NCI-H146 (cell line): ENCODE data around the gene OXT.

Experiments
- DNase-seq: peaks from one replicate; lab custom pipeline; 2025; lab: John Stamatoyannopoulos, UW

OXT gene

DNA sequence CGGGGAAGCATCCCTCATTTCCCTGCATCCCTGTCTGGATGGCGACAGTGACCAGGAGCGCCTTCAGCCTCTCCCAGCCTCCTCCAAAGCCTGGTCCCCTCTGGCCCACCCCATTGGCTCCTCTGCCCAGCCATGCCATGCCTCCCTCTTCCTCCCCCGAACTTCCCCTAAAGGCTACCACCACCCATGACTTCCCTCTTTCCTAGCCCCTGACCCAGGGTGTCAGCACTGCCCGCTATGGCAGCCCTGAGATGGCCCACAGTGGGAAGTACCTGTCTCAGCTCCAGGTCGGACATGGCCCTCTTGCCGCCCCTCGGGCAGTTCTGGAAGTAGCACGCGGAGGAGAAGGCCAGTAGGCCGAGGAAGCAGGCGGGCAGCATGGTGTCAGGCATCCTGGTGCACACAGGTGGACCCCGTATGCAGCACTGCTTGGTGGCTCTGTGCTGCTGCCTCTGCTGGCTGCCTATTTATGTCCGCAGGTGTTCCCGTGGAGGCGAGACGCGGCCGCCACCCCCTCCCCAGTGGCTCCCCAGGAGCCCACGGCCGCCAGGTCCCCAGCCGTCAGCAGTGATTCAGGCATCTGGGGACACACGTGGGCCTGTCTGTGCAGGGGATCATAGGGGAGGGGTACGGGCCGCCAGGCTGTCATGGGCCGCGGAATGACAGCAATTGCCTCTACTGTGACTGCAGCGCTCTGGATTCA, 13.0 kb downstream of the OXT start, which contains the start of gene AVP:
Gene AVP, minus strand, starts transcription at position 442 of the 703 bp plus-strand sequence. Its CDS starts 50 bp downstream, at position 392.
- peak; percentile 15 for DNase-seq

DNA sequence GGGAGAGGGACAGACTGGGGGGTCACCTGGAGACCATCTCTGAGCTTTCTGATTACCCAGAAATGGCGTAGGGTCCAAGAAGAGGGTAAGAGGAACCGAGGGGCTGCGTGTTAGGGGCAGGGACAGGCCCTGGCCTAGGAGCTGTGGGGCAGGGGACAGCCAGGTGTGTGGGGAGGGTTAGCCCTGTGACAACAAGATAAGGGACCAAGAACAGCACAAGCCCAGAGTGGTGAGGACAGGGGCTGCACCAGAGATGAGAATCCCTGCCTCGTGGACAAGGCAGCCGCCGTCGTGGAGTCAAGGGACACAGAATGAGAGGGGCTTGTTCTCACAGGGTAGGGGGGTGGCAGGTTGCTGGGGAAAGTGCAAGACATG, 13.6 kb downstream of the OXT start:
- no peak for DNase-seq

- DNase-seq = no peak
Measured at GRCh38 chr20:3085571-3086072, 14.2 kb downstream of the OXT start.

GRCh38 chr20:3088031-3088430, 16.6 kb downstream of the OXT start:
- DNase-seq = no peak

GRCh38 chr20:3090565-3090964, 19.1 kb downstream of the OXT start:
- no peak for DNase-seq

GRCh38 chr20:3092611-3093379, 21.4 kb downstream of the OXT start:
- peak; percentile 31 for DNase-seq

- no peak for DNase-seq
Measured at GRCh38 chr20:3093861-3094361, 22.5 kb downstream of the OXT start.

DNA sequence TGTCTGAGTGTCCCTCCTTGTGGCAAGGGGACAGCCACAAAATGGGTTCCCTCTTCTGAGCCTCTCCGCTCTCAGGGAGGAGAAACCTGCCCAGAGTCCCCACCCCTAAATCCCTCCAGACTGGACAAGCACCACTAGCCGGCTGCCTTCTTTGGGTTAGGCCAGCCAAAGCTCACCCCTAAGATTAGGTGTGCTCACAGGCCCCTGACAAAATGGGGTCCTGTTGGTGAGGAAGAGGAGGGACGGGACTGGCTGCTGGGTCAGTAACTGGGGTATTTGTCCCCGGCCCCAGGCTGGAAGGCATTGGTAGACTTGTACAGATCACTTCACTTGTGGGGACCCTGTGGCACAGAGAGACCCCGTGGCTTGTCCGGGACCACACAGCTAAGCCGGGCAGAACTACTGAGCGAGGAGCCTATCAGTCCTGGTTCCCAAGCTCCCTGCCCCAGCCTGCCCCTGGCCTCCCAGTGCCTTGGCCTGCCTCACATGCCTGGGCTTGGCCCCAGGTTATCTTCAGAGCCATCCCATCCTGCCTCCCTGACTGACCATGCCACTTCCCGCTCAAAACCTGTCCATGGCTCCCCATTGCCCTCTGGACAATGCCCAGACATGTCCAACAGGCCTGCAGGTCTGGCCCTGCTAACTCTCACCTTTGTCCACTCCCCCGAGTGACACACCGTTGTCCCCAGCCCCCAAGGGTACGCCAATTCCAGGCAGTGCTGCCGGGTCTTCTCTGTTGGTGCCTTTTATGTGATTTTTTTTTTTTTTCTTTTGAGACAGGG, 23.6 kb downstream of the OXT start:
- DNase-seq = no peak

GRCh38 chr20:3100480-3100879, 29.1 kb downstream of the OXT start:
- no peak for DNase-seq

DNA sequence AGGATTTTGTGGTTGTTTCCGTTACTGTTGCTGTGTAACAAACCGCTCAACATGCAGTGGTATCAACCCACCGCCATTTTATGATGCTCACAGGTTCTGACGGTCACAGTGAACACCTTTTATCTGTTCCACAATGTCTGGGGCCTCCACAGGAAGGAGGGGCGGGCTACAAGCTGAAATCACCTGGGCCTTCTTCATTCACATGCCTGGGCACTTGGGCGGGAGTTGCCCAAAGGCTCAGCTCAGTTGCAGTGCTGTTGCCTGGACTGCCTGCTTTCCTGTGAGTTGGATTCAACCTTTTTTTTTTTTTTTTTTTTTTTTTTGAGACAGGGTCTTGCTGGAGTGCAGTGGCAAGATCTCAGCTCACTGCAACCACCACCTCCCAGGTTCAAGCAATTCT, 29.8 kb downstream of the OXT start:
- no peak for DNase-seq

GRCh38 chr20:3101737-3102574, 30.5 kb downstream of the OXT start:
- DNase-seq = no peak

DNA sequence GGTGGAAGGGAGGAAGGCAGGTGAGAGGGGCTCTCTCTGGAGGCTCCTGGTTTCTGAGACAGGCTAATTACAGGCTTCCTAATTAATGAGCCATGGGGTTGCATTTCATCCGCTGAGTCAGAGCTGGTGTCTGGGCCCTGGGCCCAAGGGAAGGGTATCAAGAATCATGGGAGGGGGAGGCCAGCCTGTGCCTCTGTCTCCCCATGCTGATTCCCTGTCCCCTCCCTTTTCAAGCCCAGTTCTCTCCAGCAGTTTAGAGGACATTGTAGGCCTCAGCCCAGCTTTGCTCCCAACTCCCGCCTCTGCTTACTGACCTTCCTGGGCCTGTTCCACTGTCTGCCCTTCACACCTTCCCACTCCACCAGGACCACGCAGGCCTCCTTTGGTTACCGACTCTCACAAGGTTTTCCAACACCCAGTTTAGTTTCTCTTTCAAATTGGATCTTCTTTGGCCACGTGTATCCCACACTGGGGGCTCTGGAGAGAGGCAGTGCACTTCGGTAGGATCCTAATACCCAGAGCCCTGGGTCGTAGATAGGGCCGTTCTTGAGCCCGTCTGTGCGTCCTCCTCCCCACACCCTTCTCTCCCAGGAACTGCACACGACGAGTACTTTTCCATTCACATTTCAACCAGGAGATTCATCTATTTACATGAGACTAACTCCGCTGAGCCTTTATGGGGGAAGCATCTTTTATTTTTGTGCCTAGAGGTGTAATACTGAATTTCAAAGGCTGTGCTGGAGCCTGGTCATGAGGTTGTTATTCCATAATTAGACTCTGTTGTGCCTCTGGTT, 31.4 kb downstream of the OXT start:
- no peak for DNase-seq

- DNase-seq = no peak
Measured at GRCh38 chr20:3103369-3104032, 32.1 kb downstream of the OXT start.

GRCh38 chr20:3105256-3106137, 34.1 kb downstream of the OXT start:
- no peak for DNase-seq

DNA sequence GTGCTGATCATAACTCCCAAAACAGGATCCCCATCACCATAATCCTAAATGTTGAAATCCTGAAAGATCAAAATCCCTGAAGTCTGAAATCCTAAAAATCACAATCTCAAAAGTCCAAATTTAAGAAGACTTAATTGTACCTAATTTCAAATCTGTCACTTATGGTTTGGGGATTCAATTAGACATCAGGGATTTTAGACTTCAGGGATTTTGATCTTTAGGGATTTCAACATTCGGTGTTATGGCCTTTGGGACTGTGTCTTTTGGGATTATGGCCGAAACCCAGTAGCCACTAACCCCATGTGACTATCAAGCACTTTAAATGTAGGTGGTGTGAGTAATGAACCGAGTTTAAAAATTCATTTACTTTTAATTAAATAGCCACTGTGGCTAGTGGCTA, 34.8 kb downstream of the OXT start:
- DNase-seq = no peak

GRCh38 chr20:3106658-3107463, 35.4 kb downstream of the OXT start:
- peak; percentile 92 for DNase-seq

DNA sequence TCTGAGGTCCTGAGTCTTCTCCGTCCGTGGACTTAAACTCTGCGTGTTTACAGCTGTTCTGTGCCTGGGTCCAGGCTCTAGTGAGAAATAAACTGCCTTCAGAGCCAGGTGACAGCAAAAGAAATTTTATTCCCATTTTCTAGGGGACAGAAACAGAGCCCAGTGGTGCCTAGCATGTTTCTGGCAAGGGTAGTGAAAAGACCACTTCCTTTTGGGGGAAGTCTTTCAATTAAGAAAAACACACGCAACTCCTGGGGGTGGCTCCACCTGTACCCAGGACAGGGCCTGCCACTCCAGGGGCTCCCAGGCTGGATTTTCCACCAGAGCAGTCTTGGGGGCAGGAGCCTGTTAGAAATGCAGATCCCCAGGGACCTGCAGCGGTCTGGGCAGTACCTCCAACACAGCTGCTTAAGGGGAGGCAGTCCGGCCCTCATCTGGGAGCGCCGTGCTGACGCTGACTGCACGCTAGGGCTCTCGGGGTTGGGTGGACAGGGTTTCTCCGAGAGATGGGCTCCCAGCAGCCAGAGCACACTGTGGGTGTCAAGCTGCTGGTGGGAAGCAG, 36.1 kb downstream of the OXT start:
- no peak for DNase-seq
